ENCODE data around the gene CCS.
A peak's percentile ranks its signal among the peaks of the same experiment; 100 is the strongest.
"Not testable (repeated sequence)": the region's sequence is repeated elsewhere in the genome, so short reads cannot be mapped to it uniquely, and the experiment has no call there.

Gene CCS

GRCh38 chr11:66628061-66628603 lies 35.1 kb downstream of the CCS start:
- no peak for ATAC-seq

- ATAC-seq = no peak
These were observed 36.4 kb downstream of the CCS start for GRCh38 chr11:66629356-66629755.

GRCh38 chr11:66631883-66632282 lies 38.9 kb downstream of the CCS start:
- no peak for ATAC-seq

GRCh38 chr11:66632952-66633351 lies 40.0 kb downstream of the CCS start:
- peak in 1 of 2 donors; percentile 30 for ATAC-seq

DNA sequence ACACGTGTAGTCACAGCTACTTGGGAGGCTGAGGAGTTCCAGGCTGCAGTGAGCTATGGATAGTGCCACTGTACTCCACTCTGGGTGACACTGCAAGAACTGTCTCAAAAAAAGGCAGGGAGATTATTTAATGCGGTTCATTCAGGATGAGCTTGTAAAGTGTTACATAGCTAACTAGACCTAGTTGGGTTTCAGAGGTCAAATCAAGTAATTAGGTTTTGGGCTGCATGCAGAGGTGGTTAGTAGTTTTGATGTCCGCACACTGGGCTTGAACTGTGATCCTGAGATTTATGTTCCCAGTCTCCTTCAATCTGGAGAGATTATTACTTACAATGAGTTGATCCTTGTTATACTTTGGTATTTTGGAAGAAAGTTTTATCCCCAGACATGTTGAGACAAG lies 43.4 kb downstream of the CCS start:
- no peak for ATAC-seq

GRCh38 chr11:66637557-66638176 lies 44.7 kb downstream of the CCS start:
- no peak for ATAC-seq

GRCh38 chr11:66638177-66639065 lies 45.4 kb downstream of the CCS start, which contains the start of gene RBM4:
Gene RBM4 (plus strand): TSS chr11:66638703. CDS start chr11:66639712, 1,009 bp downstream.
- peak; percentile 94 for ATAC-seq

DNA sequence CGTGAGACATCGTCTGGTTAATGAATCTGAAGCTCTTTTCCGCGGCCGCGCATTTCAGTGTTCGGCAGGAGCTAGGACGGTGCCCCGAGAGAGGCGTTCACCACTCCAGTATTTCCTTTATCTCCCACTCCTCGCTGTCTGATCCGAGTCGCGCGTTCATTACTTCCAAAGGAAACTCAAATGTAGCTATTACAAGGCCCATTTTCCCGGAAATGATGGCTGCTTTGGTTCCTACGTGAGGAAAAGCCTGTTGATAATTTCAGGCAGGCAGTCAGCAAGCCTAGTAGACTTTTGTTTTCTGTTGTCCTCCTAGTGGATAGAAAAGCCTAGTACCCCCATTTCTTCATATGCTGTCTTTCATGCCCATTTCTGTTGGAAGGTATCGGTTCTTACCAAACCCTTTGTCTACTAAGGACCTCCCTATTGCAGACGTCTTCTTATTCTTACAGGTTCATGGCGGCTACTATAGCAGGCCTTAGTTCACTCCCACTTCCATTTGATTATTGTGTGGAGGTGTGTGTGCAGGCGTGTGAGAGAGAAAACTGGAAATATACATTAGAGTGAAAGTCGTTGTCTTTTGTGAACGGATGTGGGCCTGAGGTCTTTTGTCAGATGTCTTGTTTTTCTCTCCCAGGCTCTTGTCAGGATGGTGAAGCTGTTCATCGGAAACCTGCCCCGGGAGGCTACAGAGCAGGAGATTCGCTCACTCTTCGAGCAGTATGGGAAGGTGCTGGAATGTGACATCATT lies 46.3 kb downstream of the CCS start:
- ATAC-seq = no peak

DNA sequence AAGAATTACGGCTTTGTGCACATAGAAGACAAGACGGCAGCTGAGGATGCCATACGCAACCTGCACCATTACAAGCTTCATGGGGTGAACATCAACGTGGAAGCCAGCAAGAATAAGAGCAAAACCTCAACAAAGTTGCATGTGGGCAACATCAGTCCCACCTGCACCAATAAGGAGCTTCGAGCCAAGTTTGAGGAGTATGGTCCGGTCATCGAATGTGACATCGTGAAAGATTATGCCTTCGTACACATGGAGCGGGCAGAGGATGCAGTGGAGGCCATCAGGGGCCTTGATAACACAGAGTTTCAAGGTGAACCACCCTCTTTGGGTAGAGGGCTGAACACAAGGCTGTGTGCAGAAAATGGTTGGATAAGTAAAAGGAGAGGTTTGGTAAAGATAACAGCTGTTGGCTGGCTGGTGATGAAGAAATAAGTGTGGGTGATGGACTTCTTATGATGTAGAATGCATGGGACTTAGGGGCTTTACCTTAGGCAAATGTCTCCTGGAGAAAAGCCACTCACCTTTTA lies 46.9 kb downstream of the CCS start:
- not testable (repeated sequence) for ATAC-seq

GRCh38 chr11:66641834-66642233 lies 48.8 kb downstream of the CCS start:
- no peak for ATAC-seq

DNA sequence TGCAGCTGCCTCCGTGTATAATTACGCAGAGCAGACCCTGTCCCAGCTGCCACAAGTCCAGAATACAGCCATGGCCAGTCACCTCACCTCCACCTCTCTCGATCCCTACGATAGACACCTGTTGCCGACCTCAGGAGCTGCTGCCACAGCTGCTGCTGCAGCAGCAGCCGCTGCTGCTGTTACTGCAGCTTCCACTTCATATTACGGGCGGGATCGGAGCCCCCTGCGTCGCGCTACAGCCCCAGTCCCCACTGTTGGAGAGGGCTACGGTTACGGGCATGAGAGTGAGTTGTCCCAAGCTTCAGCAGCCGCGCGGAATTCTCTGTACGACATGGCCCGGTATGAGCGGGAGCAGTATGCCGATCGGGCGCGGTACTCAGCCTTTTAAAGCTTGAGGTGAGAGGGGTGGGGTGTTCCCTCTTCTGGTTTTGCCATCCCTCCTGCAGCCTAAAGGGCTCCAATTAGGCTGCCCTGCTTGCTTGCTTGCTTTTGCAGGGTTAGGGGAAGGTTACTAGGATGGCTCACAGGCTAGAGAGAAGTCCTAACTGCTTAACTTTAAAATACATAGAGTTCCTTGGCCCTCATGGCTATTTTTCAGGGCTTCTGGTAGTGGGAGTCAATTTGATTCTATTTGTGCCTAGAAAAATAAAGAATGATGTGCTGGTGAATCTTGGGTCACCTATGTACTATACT lies 50.9 kb downstream of the CCS start:
- ATAC-seq = no peak

GRCh38 chr11:66646828-66647227 lies 53.8 kb downstream of the CCS start:
- no peak for ATAC-seq

DNA sequence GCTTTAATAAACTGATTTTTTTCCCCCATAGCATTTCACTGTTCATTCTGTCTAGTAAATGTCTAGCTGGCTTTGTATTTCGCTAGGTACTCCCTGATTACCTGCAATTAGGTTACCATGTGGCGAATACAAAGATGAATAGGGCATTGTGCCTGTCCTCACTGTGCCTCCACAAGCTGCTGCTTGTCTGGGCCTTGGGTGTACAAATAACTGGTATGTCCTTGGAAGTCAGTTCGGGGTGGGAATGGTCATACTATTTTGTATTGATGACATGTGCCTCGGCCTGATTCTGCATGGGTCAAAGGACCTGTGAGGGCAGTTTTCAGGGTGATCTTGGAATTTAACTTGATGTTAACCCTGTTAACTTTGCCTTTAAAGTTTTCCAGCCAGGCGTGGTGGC lies 56.9 kb downstream of the CCS start:
- no peak for ATAC-seq

DNA sequence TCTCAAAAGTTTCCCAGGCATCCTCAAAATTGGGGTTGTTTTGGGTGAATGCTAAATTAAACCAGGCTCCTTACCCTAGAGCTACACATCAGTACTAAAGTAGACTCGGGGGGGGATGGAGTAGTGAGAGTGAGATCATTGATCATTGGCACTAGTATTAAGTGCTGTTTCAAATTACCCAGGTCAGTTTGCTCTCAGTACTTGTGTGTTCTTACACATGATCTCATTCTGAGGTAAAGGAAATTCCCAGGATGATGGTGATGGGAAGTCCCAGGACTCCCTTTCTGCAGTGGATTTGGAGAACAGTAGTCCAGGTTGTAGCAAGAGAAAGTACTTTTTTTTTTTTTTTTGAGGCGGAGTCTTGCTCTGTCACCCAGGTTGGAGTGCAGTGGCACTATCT lies 58.0 kb downstream of the CCS start:
- peak in 1 of 2 donors; percentile 48 for ATAC-seq

DNA sequence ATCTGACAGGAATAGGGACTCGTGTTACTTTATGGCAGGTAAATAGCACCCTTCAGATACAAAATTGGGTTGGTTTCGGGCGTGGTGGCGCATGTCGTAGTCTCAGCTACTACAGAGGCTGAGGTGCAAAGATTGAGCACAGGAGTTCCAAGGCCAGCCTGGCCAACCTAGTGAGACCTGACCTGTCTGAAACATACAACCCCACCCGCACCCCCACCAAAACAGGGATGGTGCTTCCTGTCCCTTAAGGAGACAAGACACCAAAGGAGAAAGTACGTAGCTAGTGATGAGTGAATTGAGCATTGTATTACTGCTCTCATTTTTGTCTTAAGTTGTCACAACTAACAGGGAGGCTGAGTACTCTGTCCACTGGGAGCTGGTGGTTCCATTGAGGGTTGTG lies 59.7 kb downstream of the CCS start:
- ATAC-seq = no peak

- ATAC-seq = peak; percentile 53 to 67
These were observed 60.1 kb downstream of the CCS start for GRCh38 chr11:66653123-66653522.

Measured in activated CD4-positive, CD25-positive, alpha-beta regulatory T cell treated with anti-CD3 and anti-CD28 coated beads, Interleukin-2, amount 50 U/mL, for 24 hours (primary cell).